GM21360 (cell line): ENCODE measurements around the gene RNF213.
"Not testable (repeated sequence)": the region's sequence is repeated elsewhere in the genome, so short reads cannot be mapped to it uniquely, and the experiment has no call there.

ENCODE experiments used
- ATAC-seq: cut with Tn5 transposase; IDR thresholded peaks from one replicate; pipeline ENCODE4 v1.9.1; 2021; ENCODE audit warnings: mild to moderate bottlenecking, moderate library complexity; ENCODE audit not compliant: unreplicated experiment

RNF213 gene

GRCh38 chr17:80223838-80224497, 36.7 kb upstream of the RNF213 start:
- no peak for ATAC-seq

GRCh38 chr17:80224683-80225082, 36.0 kb upstream of the RNF213 start:
- no peak for ATAC-seq

- ATAC-seq, result no peak
Observed at GRCh38 chr17:80225230-80225629, 35.4 kb upstream of the RNF213 start.

- no peak for ATAC-seq
Observed at GRCh38 chr17:80227156-80227555, 33.5 kb upstream of the RNF213 start.

GRCh38 chr17:80227666-80228065, 33.0 kb upstream of the RNF213 start:
- ATAC-seq, result no peak

GRCh38 chr17:80228477-80228876, 32.2 kb upstream of the RNF213 start:
- ATAC-seq, result no peak

- ATAC-seq, result no peak
Observed at GRCh38 chr17:80229011-80229410, 31.6 kb upstream of the RNF213 start.

- no peak for ATAC-seq
Observed at GRCh38 chr17:80232438-80232837, 28.2 kb upstream of the RNF213 start.

- no peak for ATAC-seq
Observed at GRCh38 chr17:80233202-80233601, 27.4 kb upstream of the RNF213 start.

- no peak for ATAC-seq
Observed at GRCh38 chr17:80236911-80237310, 23.7 kb upstream of the RNF213 start.

- no peak for ATAC-seq
Observed at GRCh38 chr17:80237386-80237785, 23.3 kb upstream of the RNF213 start.

- no peak for ATAC-seq
Observed at GRCh38 chr17:80242505-80242904, 18.1 kb upstream of the RNF213 start.

GRCh38 chr17:80243526-80244433, 16.9 kb upstream of the RNF213 start:
- no peak for ATAC-seq

GRCh38 chr17:80244448-80244847, 16.2 kb upstream of the RNF213 start:
- not testable (repeated sequence) for ATAC-seq

GRCh38 chr17:80244871-80245509, 15.7 kb upstream of the RNF213 start:
- no peak for ATAC-seq

GRCh38 chr17:80245566-80246265, 14.9 kb upstream of the RNF213 start:
- ATAC-seq, result no peak

- ATAC-seq, result no peak
Observed at GRCh38 chr17:80246266-80246681, 14.4 kb upstream of the RNF213 start.

- ATAC-seq, result no peak
Observed at GRCh38 chr17:80246726-80247125, 13.9 kb upstream of the RNF213 start.

- ATAC-seq, result no peak
Observed at GRCh38 chr17:80247561-80247960, 13.1 kb upstream of the RNF213 start.

- no peak for ATAC-seq
Observed at GRCh38 chr17:80248001-80248893, 12.4 kb upstream of the RNF213 start.
